Measurements from ENCODE around the gene PTPRG.

PTPRG gene

GRCh38 chr3:62248734-62249483 is 687.5 kb downstream of the PTPRG start:
- no peaks in the 10 kb centered on the region for H3K27me3 ChIP-seq (replicated peaks)
- H3K27ac ChIP-seq = no peak overlapping the region
- H3K36me3 ChIP-seq (replicated peaks) = no peaks in the 10 kb centered on the region
- in situ Hi-C loops (cut with HindIII; ENCODE audit: low pct_ligation_motif_present, low sequenced_read_pairs) = no loop called here
- H3K4me3 ChIP-seq (ENCODE audit: low read depth, low read length) = no peak overlapping the region
- TF ChIP-seq CTCF (IDR thresholded peaks at IDR 0.05; ENCODE audit: low read depth, low read length, missing control alignments) = no peak
- DNase-seq = no peak

GRCh38 chr3:62249484-62249776 is 688.1 kb downstream of the PTPRG start:
- H3K27me3 ChIP-seq (replicated peaks) = no peaks in the 10 kb centered on the region
- DNase-seq = no peak
- in situ Hi-C loops (cut with HindIII; ENCODE audit: low pct_ligation_motif_present, low sequenced_read_pairs) = no loop called here

GRCh38 chr3:62249855-62250543 is 688.6 kb downstream of the PTPRG start:
- TF ChIP-seq CTCF (IDR thresholded peaks at IDR 0.05; ENCODE audit: low read depth, low read length, missing control alignments) = no peak
- H3K36me3 ChIP-seq (replicated peaks) = no peaks in the 10 kb centered on the region
- no peak for DNase-seq
- H3K27ac ChIP-seq = no peak overlapping the region
- no peaks in the 10 kb centered on the region for H3K27me3 ChIP-seq (replicated peaks)
- in situ Hi-C loops (cut with HindIII; ENCODE audit: low pct_ligation_motif_present, low sequenced_read_pairs) = no loop called here
- no peak overlapping the region for H3K4me3 ChIP-seq (ENCODE audit: low read depth, low read length)

More at GRCh38 chr3:62249484-62249776, 688.1 kb downstream of the PTPRG start:
- no peaks in the 10 kb centered on the region for H3K36me3 ChIP-seq (replicated peaks)
- H3K4me3 ChIP-seq (ENCODE audit: low read depth, low read length) = no peak overlapping the region
- no peak for TF ChIP-seq CTCF (IDR thresholded peaks at IDR 0.05; ENCODE audit: low read depth, low read length, missing control alignments)
- H3K27ac ChIP-seq = no peak overlapping the region

GRCh38 chr3:62252438-62253157 is 691.2 kb downstream of the PTPRG start:
- in situ Hi-C loops (cut with HindIII; ENCODE audit: low pct_ligation_motif_present, low sequenced_read_pairs) = no loop called here
- TF ChIP-seq CTCF (IDR thresholded peaks at IDR 0.05; ENCODE audit: low read depth, low read length, missing control alignments) = no peak
- DNase-seq = peak; percentile 6

GRCh38 chr3:62253971-62254370 is 692.6 kb downstream of the PTPRG start:
- Histone ChIP-seq H3K27ac (no peak overlapping the region), H3K4me3 (ENCODE audit: low read depth, low read length) (no peak overlapping the region), H3K27me3 (replicated peaks) (no peaks in the 10 kb centered on the region), H3K36me3 (replicated peaks) (no peaks in the 10 kb centered on the region)
- no peak for DNase-seq
- in situ Hi-C loops (cut with HindIII; ENCODE audit: low pct_ligation_motif_present, low sequenced_read_pairs) = no loop called here
- TF ChIP-seq CTCF (IDR thresholded peaks at IDR 0.05; ENCODE audit: low read depth, low read length, missing control alignments) = no peak

More at GRCh38 chr3:62252438-62253157, 691.2 kb downstream of the PTPRG start:
- Histone ChIP-seq H3K36me3 (replicated peaks) (no peaks in the 10 kb centered on the region), H3K27ac (no peak overlapping the region), H3K27me3 (replicated peaks) (no peaks in the 10 kb centered on the region), H3K4me3 (ENCODE audit: low read depth, low read length) (no peak overlapping the region)

All from brain microvascular endothelial cell (primary cell).